Ishikawa (cell line): ENCODE data around the gene MXI1.

Source experiments
- CEBPB ChIP-seq: IDR thresholded peaks from 2 replicates; pipeline ENCODE4 v1.6.1; 2012
- EGR1 ChIP-seq: IDR thresholded peaks from 2 replicates; pipeline ENCODE4 v1.6.1; 2012
- EP300 ChIP-seq: IDR thresholded peaks from 2 replicates; pipeline ENCODE4 v1.6.1; 2012; ENCODE audit warnings: borderline replicate concordance
- NFIC ChIP-seq: IDR thresholded peaks from 2 replicates; pipeline ENCODE4 v1.6.1; 2012
- RAD21 ChIP-seq: IDR thresholded peaks from 2 replicates; pipeline ENCODE4 v1.6.1; 2012; ENCODE audit warnings: low read depth
- REST ChIP-seq: IDR thresholded peaks from 2 replicates; pipeline ENCODE4 v1.6.1; 2012; ENCODE audit warnings: low read depth, mild to moderate bottlenecking
- TAF1 ChIP-seq: IDR thresholded peaks from 2 replicates; pipeline ENCODE4 v1.6.1; 2012; ENCODE audit warnings: low read depth, mild to moderate bottlenecking
- TCF12 ChIP-seq: IDR thresholded peaks from 2 replicates; pipeline ENCODE4 v1.6.1; 2012; ENCODE audit warnings: low read depth
- TEAD4 ChIP-seq: IDR thresholded peaks from 2 replicates; pipeline ENCODE4 v1.6.1; 2012
- YY1 ChIP-seq: IDR thresholded peaks from 2 replicates; pipeline ENCODE4 v1.6.1; 2012; ENCODE audit warnings: low read depth
- ZBTB7A ChIP-seq: IDR thresholded peaks from 2 replicates; pipeline ENCODE4 v1.6.1; 2012; ENCODE audit warnings: low read depth
- TF ChIP-seq, protein P1 (sequence below): IDR thresholded peaks from 2 replicates; pipeline ENCODE4 v1.6.1; 2012

- TF ChIP-seq TEAD4: no peak
- TF ChIP-seq TAF1: no peak
- no peak for TF ChIP-seq RAD21
- TF ChIP-seq NFIC: no peak
- TF ChIP-seq EP300: no peak
- TF ChIP-seq TCF12: no peak
- no peak for TF ChIP-seq ZBTB7A
- TF ChIP-seq CEBPB: no peak
- TF ChIP-seq, protein P1, sequence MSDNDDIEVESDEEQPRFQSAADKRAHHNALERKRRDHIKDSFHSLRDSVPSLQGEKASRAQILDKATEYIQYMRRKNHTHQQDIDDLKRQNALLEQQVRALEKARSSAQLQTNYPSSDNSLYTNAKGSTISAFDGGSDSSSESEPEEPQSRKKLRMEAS: no peak
- TF ChIP-seq EGR1: no peak
- TF ChIP-seq REST: no peak
- no peak for TF ChIP-seq YY1
Observed at GRCh38 chr10:110321869-110322620, 114.6 kb downstream of the MXI1 start.
